H1 (cell line): ENCODE data around the gene IGFL3. TPM values are rescaled to one million over a fixed set of nuclear protein-coding genes. Genes with fewer than 3 reads are reported as not detected.

ENCODE experiments used
- CTCF ChIA-PET: fragments of 300-600 bp; sonication (Branson Sonifier 250); formaldehyde crosslinking; loops from one replicate; lab custom pipeline; 2021; ENCODE audit not compliant: partially characterized antibody; lab: Charles Lee
- POLR2A ChIA-PET: fragments of 300-600 bp; sonication (Branson Sonifier 250); formaldehyde crosslinking; loops from one replicate; lab custom pipeline; 2021; ENCODE audit warnings: inconsistent platforms; ENCODE audit not compliant: partially characterized antibody; lab: Charles Lee
- DNase-seq, 2 experiments: peaks; one replicate each; pipeline versions ENCODE4 v3.0.0 to v3.0.0-alpha.2; 2010 to 2022; ENCODE audit warnings: low spot score in 2 of 2, low read depth in 1 of 2, mixed read lengths in 1 of 2
- FAIRE-seq: peaks from 2 replicates; lab custom pipeline; 2011; peaks lifted over from hg19 to GRCh38; lab: Jason Lieb, UNC
- H2AFZ ChIP-seq: 2 replicates; pipeline ENCODE4 v1.8.1; 2012; ENCODE audit warnings: low read length, inconsistent platforms
- H2AK5ac ChIP-seq: 2 replicates; pipeline ENCODE4 v1.6.1; 2013; ENCODE audit warnings: low read depth, low read length
- H2BK120ac ChIP-seq: replicated peaks from 2 replicates; pipeline ENCODE3; 2013; ENCODE audit warnings: low read depth, low read length, inconsistent platforms
- H2BK12ac ChIP-seq: 2 replicates; pipeline ENCODE4 v1.6.1; 2013; ENCODE audit warnings: low read depth, low read length
- H2BK15ac ChIP-seq: 2 replicates; pipeline ENCODE4 v1.6.1; 2013; ENCODE audit warnings: low read length
- H2BK20ac ChIP-seq: 2 replicates; pipeline ENCODE4 v1.6.1; 2013; ENCODE audit warnings: low read length
- H2BK5ac ChIP-seq: 2 replicates; pipeline ENCODE4 v1.6.1; 2013; ENCODE audit warnings: low read depth, low read length
- H3K14ac ChIP-seq: 2 replicates; pipeline ENCODE4 v1.6.1; 2013; ENCODE audit warnings: inconsistent platforms; ENCODE audit not compliant: insufficient read length
- H3K18ac ChIP-seq: 2 replicates; pipeline ENCODE4 v1.6.1; 2013; ENCODE audit warnings: low read length; ENCODE audit errors: extremely low read depth
- H3K23ac ChIP-seq: 2 replicates; pipeline ENCODE4 v1.6.1; 2013; ENCODE audit warnings: inconsistent platforms; ENCODE audit not compliant: insufficient read length
- H3K23me2 ChIP-seq: 2 replicates; pipeline ENCODE4 v1.6.1; 2013; ENCODE audit warnings: low read depth, low read length
- H3K27ac ChIP-seq: 2 replicates; pipeline ENCODE4 v1.6.1; 2011; ENCODE audit warnings: low read depth, low read length, inconsistent platforms
- H3K27me3 ChIP-seq, 4 experiments: replicated peaks in 1 of 4; 1 replicate in 1 of 4; 2 replicates in 3 of 4; pipeline versions ENCODE4 v1.6.1 to v1.8.1; 2011 to 2013; ENCODE audit warnings: low read length in 3 of 4, mild to moderate bottlenecking in 3 of 4, inconsistent platforms in 2 of 4, mixed read lengths in 2 of 4, moderate library complexity in 1 of 4; ENCODE audit not compliant: control insufficient read depth in 3 of 4, insufficient read depth in 3 of 4; ENCODE audit errors: extremely low read depth in 1 of 4
- H3K36me3 ChIP-seq, 4 experiments: 2 replicates each; pipeline versions ENCODE4 v1.6.1 to v1.8.1; 2011 to 2013; ENCODE audit warnings: mild to moderate bottlenecking in 4 of 4, low read length in 3 of 4, moderate library complexity in 2 of 4, control low read depth in 1 of 4, inconsistent platforms in 1 of 4; ENCODE audit not compliant: insufficient read depth in 4 of 4, control insufficient read depth in 2 of 4
- H3K4ac ChIP-seq: replicated peaks from 2 replicates; pipeline ENCODE3; 2013; ENCODE audit warnings: low read length, low read depth, mixed read lengths, inconsistent platforms; ENCODE audit not compliant: insufficient read length
- H3K4me1 ChIP-seq, 4 experiments: replicated peaks in 1 of 4; 1 replicate in 1 of 4; 2 replicates in 3 of 4; pipeline versions ENCODE4 v1.6.1 to v1.8.1; 2011 to 2013; ENCODE audit warnings: low read length in 3 of 4, inconsistent platforms in 2 of 4, mixed read lengths in 1 of 4; ENCODE audit not compliant: insufficient read depth in 4 of 4, control insufficient read depth in 3 of 4
- H3K4me2 ChIP-seq, 2 experiments: 2 replicates each; pipeline versions ENCODE4 v1.6.1 to v1.8.1; 2011 to 2013; ENCODE audit warnings: low read depth in 2 of 2, low read length in 2 of 2, control low read depth in 1 of 2, inconsistent platforms in 1 of 2, mild to moderate bottlenecking in 1 of 2; ENCODE audit not compliant: insufficient read depth in 1 of 2
- H3K4me3 ChIP-seq, 4 experiments: fragments of 200-600, 300-600 bp in 1 of 4; sonication (generic), shearing (Covaris generic), sonication (Bioruptor Twin) in 1 of 4; 2 replicates each; pipeline versions ENCODE4 v1.5.1 to v1.8.1; 2011 to 2016; ENCODE audit warnings: low read length in 4 of 4, low read depth in 3 of 4, control low read depth in 2 of 4, inconsistent platforms in 2 of 4, mild to moderate bottlenecking in 2 of 4, mixed read lengths in 1 of 4, moderate library complexity in 1 of 4; ENCODE audit not compliant: insufficient read depth in 2 of 4; ENCODE audit errors: extremely low read depth in 1 of 4
- H3K56ac ChIP-seq: replicated peaks from 2 replicates; pipeline ENCODE3; 2013; ENCODE audit warnings: low read depth, mild to moderate bottlenecking, mixed read lengths, low read length, inconsistent platforms; ENCODE audit not compliant: insufficient read length
- H3K79me1 ChIP-seq: 2 replicates; pipeline ENCODE4 v1.6.1; 2013; ENCODE audit warnings: low read depth, low read length, control low read depth
- H3K79me2 ChIP-seq, 2 experiments: 2 replicates each; pipeline versions ENCODE4 v1.6.1 to v1.8.1; 2012 to 2013; ENCODE audit warnings: low read length in 2 of 2, mild to moderate bottlenecking in 2 of 2, inconsistent platforms in 1 of 2; ENCODE audit not compliant: insufficient read depth in 2 of 2, control insufficient read depth in 1 of 2
- H3K9ac ChIP-seq, 4 experiments: replicated peaks in 1 of 4; 1 replicate in 1 of 4; 2 replicates in 3 of 4; pipeline versions ENCODE4 v1.6.1 to v1.8.1; 2011 to 2013; ENCODE audit warnings: low read depth in 3 of 4, low read length in 3 of 4, control low read depth in 2 of 4, mild to moderate bottlenecking in 2 of 4, moderate library complexity in 2 of 4, inconsistent platforms in 1 of 4; ENCODE audit errors: extremely low read depth in 1 of 4
- H3K9me3 ChIP-seq, 2 experiments: 2 replicates each; pipeline versions ENCODE4 v1.6.1 to v1.8.1; 2012 to 2013; ENCODE audit warnings: mild to moderate bottlenecking in 2 of 2, moderate library complexity in 2 of 2, control low read depth in 1 of 2, inconsistent platforms in 1 of 2, low read depth in 1 of 2, low read length in 1 of 2, mixed read lengths in 1 of 2; ENCODE audit not compliant: insufficient read depth in 2 of 2
- H4K20me1 ChIP-seq, 2 experiments: replicated peaks in 1 of 2; 2 replicates each; pipeline versions ENCODE3 to v1.8.1; 2011 to 2013; ENCODE audit warnings: inconsistent platforms in 2 of 2, low read length in 2 of 2, mild to moderate bottlenecking in 1 of 2; ENCODE audit not compliant: insufficient read depth in 2 of 2, control insufficient read depth in 1 of 2
- H4K5ac ChIP-seq: 2 replicates; pipeline ENCODE4 v1.6.1; 2013; ENCODE audit warnings: low read length, low read depth, mixed read lengths, inconsistent platforms; ENCODE audit not compliant: insufficient read length
- H4K8ac ChIP-seq: 2 replicates; pipeline ENCODE4 v1.8.0; 2013; ENCODE audit warnings: mild to moderate bottlenecking, moderate library complexity, low read length, inconsistent platforms; ENCODE audit not compliant: insufficient read depth; ENCODE audit errors: extremely low read depth
- H4K91ac ChIP-seq: replicated peaks from 2 replicates; pipeline ENCODE3; 2013; ENCODE audit warnings: low read length, mixed read lengths, inconsistent platforms; ENCODE audit not compliant: insufficient read length
- CBX5 ChIP-seq: fragments of 300-800, 300-1000 bp; sonication (generic); IDR thresholded peaks from 2 replicates; pipeline ENCODE4 v1.7.1; 2016; ENCODE audit warnings: antibody characterized with exemption, low read length, low read depth
- CBX8 ChIP-seq: fragments of 300-800, 300-1000 bp; sonication (generic); IDR thresholded peaks from 2 replicates; pipeline ENCODE4 v1.7.1; 2016; ENCODE audit warnings: low read depth, low read length, borderline replicate concordance
- MAFK ChIP-seq: IDR thresholded peaks from 2 replicates; pipeline ENCODE4 v1.6.1; 2012; ENCODE audit warnings: low read depth, mild to moderate bottlenecking, improper control_type of control experiment, low read length
- NRF1 ChIP-seq: IDR thresholded peaks from 2 replicates; pipeline ENCODE4 v1.6.1; 2011; ENCODE audit warnings: mild to moderate bottlenecking, low read depth, low read length, improper control_type of control experiment
- RAD21 ChIP-seq, 2 experiments: IDR thresholded peaks in 1 of 2; conservative IDR thresholded peaks in 1 of 2; 2 replicates each; pipeline ENCODE4 v1.6.1; 2011; ENCODE audit warnings: low read depth in 2 of 2, low read length in 2 of 2, improper control_type of control experiment in 1 of 2, inconsistent platforms in 1 of 2, mild to moderate bottlenecking in 1 of 2, moderate library complexity in 1 of 2
- SUZ12 ChIP-seq: fragments of 200-600 bp; sonication (generic); IDR thresholded peaks from 2 replicates; pipeline ENCODE4 v1.6.1; 2012; ENCODE audit warnings: mild to moderate bottlenecking, inconsistent platforms, low read length, moderate library complexity, mixed read lengths
- WGBS, 2 experiments: shearing (Covaris generic) in 1 of 2; methylation state at CpG; one replicate each; pipeline versions ENCODE4 v1.1.6 to v1.1.7; 2013 to 2015; ENCODE audit warnings: low lambda C conversion rate in 2 of 2, mixed read lengths in 2 of 2, inconsistent platforms in 1 of 2, low coverage in 1 of 2, missing lambda C conversion rate in 1 of 2; ENCODE audit not compliant: insufficient replicate concordance in 2 of 2, insufficient coverage in 1 of 2, insufficient read length in 1 of 2; ENCODE audit errors: extremely low coverage in 1 of 2, missing lambda C conversion rate in 1 of 2; 5-methylcytosine and 5-hydroxymethylcytosine counted together
- polyA plus RNA-seq, 7 experiments: library from polyadenylated mRNA; depleted of rRNA in 3 of 7; stranded (reverse) in 5 of 7; unstranded in 2 of 7; fragments of >200 nt in 5 of 7; fragments of 200-250 nt in 2 of 7; gene quantifications; 1 replicate in 5 of 7; 2 replicates in 1 of 7; 4 replicates in 1 of 7; pipeline versions ENCODE4 v1.2.1 to v1.2.3, GENCODE V29; 2011 to 2013; ENCODE audit warnings: missing spikeins in 2 of 7, mixed read lengths in 2 of 7
- total RNA-seq: library from RNA; stranded (reverse); fragmentation: NEBNext Ultra II Directional; extraction: Animal tissue kit (Norgen Biotek cat#: 25700); gene quantifications from 2 replicates; pipeline ENCODE4 v1.2.1, GENCODE V29; 2021
- TF ChIP-seq, protein P1 (sequence below), 3 experiments: IDR thresholded peaks; 1 replicate in 2 of 3; 2 replicates in 1 of 3; pipeline versions ENCODE4 v1.5.1 to v1.6.1; 2011; ENCODE audit warnings: low read length in 3 of 3, mild to moderate bottlenecking in 3 of 3, inconsistent platforms in 2 of 3, low read depth in 1 of 3, moderate library complexity in 1 of 3; ENCODE audit not compliant: insufficient read depth in 1 of 3; ENCODE audit errors: control extremely low read depth in 1 of 3

The IGFL3 gene
- total and polyA plus RNA-seq, 2 of the 8 experiments (the other 6 are each of a cell fraction or from before 2014, with no cell fraction given), result 0.12 TPM; not detected in 1

- Histone ChIP-seq H3K14ac (no peak overlapping the region), H2AK5ac (no peak overlapping the region), H3K4me1 (peaks cover 0 to 5% (median 0%) of the 10 kb centered on the region in 4 experiments; a peak in 1 of 7 replicates), H2BK20ac (no peak overlapping the region), H3K79me1 (no peaks in the 10 kb centered on the region), H3K36me3 (no peaks in the 10 kb centered on the region), H3K4me2 (no peak overlapping the region), H4K20me1 (no peaks in the 10 kb centered on the region), H2AFZ (peak overlapping the region; percentile 63; the same call in 1 of the 2 replicates), H3K56ac (no peak overlapping the region), H3K27ac (no peak overlapping the region), H3K23me2 (no peaks in the 10 kb centered on the region), H3K18ac (no peak overlapping the region), H3K4me3 (no peak overlapping the region), H3K9ac (no peak overlapping the region), H3K4ac (no peak overlapping the region), H2BK15ac (peak overlapping the region; percentile 46; the same call in 1 of the 2 replicates), H3K27me3 (no peaks in the 10 kb centered on the region), H4K5ac (no peak overlapping the region), H4K91ac (no peak overlapping the region), H3K23ac (no peak overlapping the region), H4K8ac (no peak overlapping the region), H3K9me3 (peaks cover 0 to 3% of the 10 kb centered on the region in 2 experiments; a peak in 1 of 4 replicates), H2BK5ac (no peak overlapping the region), H3K79me2 (no peaks in the 10 kb centered on the region), H2BK120ac (no peak overlapping the region), H2BK12ac (0 out of 2 replicates have a peak overlapping the region, but pooled peaks have one; percentile 68)
- FAIRE-seq (no peak), DNase-seq (no peak)
- ChIA-PET CTCF (interaction anchor here (0.7 to 4.0 kb wide), 6 partner anchors 11 to 92 kb away, joined by 3 to 15 read pairs (median 5); no protein-coding TSS in a partner anchor), POLR2A (no interaction called here)
- TF ChIP-seq MAFK (no peak), CBX8 (no peak), RAD21 (IDR thresholded peaks at IDR 0.05 in 1 of 2, conservative IDR thresholded peaks at IDR 0.05 in 1 of 2; ENCODE audit: low read depth in 2 of 2, low read length in 2 of 2) (peak in 1 of 2 experiments; percentile 29; a peak in 1 of 4 replicates), SUZ12 (no peak), NRF1 (no peak), CBX5 (no peak)
- TF ChIP-seq, protein P1, sequence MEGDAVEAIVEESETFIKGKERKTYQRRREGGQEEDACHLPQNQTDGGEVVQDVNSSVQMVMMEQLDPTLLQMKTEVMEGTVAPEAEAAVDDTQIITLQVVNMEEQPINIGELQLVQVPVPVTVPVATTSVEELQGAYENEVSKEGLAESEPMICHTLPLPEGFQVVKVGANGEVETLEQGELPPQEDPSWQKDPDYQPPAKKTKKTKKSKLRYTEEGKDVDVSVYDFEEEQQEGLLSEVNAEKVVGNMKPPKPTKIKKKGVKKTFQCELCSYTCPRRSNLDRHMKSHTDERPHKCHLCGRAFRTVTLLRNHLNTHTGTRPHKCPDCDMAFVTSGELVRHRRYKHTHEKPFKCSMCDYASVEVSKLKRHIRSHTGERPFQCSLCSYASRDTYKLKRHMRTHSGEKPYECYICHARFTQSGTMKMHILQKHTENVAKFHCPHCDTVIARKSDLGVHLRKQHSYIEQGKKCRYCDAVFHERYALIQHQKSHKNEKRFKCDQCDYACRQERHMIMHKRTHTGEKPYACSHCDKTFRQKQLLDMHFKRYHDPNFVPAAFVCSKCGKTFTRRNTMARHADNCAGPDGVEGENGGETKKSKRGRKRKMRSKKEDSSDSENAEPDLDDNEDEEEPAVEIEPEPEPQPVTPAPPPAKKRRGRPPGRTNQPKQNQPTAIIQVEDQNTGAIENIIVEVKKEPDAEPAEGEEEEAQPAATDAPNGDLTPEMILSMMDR (IDR thresholded peaks at IDR 0.05; ENCODE audit: control extremely low read depth in 1 of 3, insufficient read depth in 1 of 3, low read depth in 1 of 3, low read length in 3 of 3), result peak in 2 of 3 experiments; percentile 2 to 20; a peak in 3 of 4 replicates
- WGBS, 2 experiments, result 82% methylated on average over 4 of the region's 6 CpGs; no CpG with 5 or more reads in 1 of the 2 experiments
Measured at GRCh38 chr19:46101293-46101692, 23.2 kb downstream of the IGFL3 start.
